OCI-M2 (cell line): ENCODE results near the gene CDT1.
A peak's percentile ranks its signal among the peaks of the same experiment; 100 is the strongest.
"Not testable (repeated sequence)": the region's sequence is repeated elsewhere in the genome, so short reads cannot be mapped to it uniquely, and the experiment has no call there.

Experiments
- DNase-seq: peaks from one replicate; lab custom pipeline; 2025; ENCODE audit not compliant: unreplicated experiment; lab: John Stamatoyannopoulos, UW

The CDT1 gene

DNA sequence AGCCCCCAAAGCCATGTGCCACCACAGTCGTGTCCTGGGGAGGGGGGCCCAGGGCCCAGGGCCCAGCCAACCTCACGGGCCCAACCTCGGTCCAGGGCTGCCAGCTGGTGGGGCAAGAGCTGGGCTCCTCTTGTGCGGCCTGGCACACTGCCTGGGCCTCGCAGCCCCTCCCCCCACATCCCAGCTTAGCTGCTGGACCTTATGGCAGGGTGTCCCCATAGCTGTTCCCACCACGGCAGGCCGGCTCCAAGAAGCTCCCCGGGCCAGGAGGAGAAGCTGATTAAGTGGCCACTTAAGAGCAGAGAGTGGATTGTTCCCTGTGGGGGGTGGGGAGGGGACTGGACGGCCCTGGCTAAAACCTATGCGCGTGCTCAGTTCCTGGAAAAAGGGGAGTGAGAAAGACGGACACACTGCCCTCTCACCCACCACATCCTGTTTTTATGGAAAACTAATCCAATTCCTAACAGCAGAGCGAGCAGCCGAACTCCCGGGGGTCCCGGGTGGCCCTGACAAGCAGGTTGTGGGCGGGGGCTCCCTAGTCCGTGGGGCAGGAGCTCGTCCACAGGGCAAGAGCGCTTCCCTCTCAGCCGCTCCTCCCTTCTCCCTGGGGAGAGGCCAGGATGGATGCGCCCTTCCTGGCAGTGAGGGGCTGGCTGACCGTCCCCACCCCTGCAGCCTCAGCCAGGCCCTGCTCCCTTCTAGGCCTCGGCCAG, 35.4 kb upstream of the CDT1 start:
- DNase-seq, result no peak

DNA sequence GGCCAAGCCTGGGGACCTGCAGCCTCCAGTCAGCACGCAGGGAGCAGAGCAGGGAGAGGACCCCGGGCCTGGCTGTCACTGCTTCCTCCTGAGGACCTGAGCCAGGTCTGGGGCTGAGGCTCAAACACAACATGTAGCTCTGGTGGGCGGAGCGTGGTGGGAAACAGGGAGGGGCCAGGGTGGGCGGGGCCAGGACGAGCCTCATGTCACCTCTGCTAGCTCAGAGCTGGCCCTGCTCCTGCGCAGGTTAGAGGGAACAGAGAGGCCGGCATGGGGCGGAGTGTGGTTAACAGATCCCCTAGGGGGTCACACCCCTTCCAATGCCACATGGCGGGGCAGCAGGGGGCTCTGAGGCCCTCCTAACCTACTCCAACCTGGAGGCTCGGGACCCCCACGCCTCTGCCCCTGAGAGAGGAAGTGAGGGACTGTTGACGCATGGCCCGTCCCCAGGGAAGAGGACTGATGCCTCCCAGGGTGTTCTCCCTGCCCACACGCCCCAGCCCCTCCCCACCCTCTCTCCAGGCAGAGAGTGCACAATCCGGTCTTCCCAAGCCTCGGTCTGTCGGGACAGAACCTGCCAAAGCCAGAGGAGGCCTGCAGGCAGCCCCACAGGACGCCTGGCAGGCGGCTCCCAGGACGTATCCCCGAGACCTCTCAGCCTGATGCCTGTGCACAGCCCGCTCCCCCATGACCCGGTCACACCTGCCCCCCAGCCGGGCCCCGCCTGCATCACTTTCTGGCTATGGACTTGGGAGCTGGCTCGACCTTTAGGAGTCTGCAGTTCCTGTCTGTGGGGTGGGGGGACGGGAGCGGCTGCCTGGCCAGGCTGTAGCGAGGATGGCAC, 33.8 kb upstream of the CDT1 start:
- DNase-seq, result no peak

DNA sequence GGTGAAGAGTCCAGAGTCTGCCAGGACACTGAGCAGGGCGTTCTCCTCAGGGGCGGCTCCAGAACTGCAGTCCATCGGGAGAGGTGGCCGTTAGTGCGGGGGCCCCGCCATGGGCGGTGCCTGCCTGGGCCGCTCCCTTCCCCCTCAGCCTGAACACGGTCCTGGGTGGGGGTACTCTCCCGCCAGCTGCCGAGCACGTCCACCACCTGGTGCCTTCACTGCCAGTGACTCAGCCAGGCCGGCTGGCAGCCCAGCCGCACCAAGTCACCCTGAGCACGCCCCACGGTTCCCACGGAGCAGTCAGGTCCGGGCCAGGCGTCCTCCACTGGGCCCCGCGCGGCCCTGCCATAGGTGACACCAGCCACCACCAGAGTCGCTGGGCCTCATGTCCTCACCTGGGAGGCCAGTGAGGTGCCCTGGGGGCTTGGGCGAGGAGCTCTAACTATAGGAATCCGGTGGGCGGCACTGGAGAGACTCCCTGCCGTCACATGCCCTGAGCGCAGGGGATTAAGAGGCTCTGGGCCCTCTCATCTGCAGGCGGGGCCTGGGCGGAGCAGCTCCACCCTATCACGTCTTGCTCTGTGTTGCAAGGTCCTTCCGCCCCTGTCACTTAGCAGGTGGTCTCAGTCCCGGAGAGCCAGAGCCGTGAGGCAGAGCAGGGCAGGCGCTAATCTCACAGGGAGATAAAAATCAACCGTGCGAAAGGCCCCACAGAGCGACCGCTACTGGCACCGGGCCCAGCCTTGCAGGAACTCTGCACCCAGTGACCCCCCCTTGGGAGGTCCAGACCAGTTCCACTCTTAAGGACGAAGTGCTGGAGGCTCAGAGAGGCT, 32.9 kb upstream of the CDT1 start:
- DNase-seq, result no peak

GRCh38 chr16:88771294-88771772, 32.3 kb upstream of the CDT1 start:
- DNase-seq, result no peak

DNA sequence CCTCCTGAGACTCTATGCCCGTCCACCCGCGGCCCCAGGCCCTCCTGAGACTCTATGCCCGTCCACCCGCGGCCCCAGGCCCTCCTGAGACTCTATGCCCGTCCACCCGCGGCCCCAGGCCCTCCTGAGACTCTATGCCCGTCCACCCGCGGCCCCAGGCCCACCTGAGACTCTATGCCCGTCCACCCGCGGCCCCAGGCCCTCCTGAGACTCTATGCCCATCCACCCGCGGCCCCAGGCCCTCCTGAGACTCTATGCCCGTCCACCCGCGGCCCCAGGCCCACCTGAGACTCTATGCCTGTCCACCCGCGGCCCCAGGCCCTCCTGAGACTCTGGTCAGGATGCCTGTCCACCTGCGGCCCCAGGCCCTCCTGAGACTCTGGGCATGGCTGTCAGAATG, 31.8 kb upstream of the CDT1 start:
- not testable (repeated sequence) for DNase-seq

DNA sequence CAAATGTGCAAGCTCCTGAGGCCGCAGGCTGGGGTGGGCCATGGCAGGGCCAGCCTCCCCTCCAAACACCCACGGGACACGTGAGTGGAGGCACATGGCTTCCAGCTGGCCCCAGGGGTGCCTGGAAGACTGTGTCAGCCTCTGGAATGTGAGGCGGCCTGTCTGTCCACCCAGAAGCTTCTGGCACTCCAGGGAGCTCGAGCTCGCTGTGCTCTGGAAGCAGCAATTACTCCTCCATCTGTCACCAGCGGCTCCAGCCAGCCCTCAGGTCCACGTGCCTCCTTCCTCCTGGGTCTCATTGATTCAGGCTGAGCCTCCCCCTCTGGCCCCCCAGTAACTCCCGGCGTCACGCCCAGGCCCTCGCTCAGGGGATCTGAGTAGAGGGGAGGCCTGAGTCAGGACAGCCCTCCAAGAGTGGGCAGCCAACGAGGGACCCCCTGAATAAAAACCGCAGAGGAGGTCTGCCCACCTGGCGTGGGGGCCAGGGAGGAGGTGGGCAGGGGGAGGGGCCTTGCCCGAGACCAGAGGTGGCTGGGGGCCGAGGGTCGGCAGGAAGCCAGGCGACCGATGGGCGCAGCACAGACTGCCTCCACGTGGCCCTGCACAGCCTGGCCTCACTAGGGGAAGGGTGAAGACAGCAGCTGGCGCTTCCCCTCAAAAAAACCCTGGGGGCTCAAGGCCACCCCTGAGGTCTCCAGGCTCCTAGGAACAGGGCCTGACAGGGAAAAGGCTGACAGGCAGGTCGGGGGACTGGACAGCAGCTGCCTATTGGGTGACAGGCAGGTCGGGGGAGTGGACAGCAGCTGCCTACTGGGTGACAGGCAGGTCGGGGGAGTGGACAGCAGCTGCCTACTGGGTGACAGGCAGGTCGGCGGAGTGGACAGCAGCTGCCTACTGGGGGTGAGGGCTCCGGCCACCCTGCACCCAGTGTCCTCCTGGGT, 30.4 kb upstream of the CDT1 start:
- DNase-seq, result no peak

DNA sequence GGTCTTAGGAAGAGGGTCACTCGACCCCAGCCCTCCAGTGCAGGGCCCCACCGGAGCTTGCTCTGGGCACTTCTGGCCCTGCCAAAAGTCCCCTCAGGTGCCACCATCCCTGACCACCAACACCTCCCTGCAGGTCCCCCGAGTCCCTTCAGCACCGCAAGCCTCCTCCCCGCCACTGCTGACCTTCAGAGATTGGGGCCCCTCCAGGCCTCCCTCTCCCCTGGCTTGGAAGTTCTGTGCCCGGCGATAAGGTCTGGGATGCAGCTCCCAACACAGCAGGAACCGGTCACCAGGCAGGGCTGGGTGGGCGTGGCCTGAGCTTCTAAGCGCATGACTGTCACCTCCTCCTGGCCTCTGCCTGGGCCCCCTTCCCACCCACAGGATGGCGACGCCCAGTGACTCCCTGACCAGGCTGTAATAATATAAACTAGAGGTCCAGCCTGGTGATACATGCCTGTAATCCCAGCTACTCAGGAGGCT, 29.7 kb upstream of the CDT1 start:
- DNase-seq, result peak; percentile 35

DNA sequence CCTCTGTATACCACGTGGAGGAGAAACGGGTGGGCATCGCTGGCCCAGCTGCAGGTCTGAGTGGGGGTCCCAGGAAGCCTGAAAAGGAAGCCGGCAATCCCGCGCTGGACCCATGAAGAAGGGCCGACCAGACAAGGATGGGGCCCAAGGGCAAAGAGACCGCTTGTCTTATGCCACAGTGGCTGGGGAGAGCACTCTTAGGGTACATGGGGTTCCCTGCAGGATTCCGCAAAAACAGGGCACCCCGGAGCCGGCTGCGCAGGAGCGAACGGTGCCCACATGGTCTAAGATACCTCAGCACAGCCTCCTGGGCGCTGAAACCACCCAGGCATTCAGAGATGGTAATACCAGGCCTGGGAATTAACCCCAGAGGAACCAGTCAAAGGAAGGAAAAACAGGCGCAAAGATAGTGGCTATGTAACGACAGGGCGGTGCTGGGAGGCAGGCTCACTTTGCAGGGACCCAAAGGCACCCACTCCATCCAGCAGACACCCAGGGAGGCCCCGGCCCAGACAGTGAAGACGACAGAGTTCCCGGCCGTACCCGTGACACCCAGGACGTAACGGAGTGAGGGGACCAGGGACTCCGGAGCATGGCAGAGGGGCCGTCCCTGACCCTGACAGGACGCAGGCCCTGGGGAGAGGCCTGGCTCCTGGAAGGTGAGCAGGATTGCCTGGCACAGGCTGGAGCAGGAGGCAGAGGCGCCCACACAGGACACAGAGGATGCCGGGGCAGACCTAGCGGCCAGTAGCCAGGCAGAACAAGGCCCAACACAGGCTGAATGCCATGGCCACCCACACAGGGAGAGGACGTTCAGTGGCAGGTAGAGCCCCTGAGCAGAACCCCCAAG, 28.8 kb upstream of the CDT1 start:
- DNase-seq, result no peak

DNA sequence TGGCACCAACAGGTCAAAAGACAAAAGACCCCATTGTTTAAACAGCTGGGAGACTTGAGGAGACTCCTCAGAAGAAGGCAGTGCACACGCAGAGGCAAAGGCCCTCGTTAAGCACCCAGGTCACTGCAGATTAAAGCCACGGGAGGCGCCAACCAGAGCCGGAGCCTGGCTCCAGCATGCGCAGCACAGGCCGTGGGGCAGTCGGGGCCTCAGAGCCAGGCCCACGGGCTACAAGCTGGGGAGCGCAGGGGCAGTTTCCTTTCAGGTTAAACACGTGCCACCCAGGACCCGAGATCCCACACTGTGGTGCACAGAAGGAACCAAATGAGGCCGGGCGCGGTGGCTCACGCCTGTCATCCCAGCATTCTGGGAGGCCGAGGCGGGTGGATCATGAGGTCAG, 27.8 kb upstream of the CDT1 start:
- no peak for DNase-seq

DNA sequence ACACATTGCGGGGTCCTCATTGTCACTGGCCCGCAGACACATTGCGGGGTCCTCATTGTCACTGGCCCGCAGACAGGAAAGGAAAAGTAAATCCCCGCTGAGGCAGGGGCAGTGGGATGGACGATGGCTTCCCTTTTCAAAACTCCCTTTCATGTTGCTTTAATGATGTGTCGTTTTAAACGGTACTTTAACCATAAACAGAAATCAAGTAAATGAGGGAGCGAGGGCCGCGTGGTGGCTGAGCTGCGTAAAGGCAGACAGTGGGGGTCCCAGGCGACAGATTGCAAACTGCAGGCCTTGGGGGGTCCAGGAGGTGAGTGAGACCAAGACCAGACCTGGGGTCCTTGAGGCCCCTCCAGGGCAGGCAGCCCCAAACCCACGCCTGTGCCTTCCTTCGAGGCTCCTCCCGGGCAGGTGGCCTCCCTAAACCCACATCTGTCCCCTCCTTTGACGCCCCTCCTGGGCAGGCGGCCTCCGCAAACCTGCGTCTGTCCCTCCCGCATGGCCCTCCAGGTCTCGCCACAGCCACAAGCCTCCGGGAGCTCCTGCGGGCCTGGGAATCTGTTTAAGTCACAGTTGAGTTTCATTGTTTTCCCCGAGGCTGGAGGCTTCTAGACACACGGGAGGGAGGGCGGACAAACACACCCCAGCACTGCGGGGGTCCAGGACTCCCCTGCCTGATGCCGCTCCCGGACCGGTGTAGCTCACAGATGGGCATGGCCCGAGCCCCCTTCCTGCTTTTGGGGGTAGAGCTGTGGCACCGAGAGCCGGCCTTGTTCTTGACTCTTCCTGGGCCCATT, 25.9 kb upstream of the CDT1 start:
- no peak for DNase-seq

DNA sequence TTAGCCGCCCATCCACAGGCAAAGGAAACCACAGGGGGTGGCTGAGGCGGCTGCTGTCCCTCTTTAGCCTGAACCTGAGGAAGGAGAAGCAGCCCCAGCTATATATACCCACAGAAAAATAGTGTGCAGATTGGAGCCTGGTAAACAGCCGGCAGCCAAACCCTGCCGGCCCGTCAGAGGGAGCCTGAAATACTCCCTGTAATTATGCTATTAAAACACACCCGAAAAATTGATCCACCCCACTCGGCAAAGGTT, 25.4 kb upstream of the CDT1 start:
- DNase-seq, result no peak

- DNase-seq, result no peak
Measured at GRCh38 chr16:88778541-88779065, 25.0 kb upstream of the CDT1 start.

- no peak for DNase-seq
Measured at GRCh38 chr16:88779406-88780141, 24.0 kb upstream of the CDT1 start.

DNA sequence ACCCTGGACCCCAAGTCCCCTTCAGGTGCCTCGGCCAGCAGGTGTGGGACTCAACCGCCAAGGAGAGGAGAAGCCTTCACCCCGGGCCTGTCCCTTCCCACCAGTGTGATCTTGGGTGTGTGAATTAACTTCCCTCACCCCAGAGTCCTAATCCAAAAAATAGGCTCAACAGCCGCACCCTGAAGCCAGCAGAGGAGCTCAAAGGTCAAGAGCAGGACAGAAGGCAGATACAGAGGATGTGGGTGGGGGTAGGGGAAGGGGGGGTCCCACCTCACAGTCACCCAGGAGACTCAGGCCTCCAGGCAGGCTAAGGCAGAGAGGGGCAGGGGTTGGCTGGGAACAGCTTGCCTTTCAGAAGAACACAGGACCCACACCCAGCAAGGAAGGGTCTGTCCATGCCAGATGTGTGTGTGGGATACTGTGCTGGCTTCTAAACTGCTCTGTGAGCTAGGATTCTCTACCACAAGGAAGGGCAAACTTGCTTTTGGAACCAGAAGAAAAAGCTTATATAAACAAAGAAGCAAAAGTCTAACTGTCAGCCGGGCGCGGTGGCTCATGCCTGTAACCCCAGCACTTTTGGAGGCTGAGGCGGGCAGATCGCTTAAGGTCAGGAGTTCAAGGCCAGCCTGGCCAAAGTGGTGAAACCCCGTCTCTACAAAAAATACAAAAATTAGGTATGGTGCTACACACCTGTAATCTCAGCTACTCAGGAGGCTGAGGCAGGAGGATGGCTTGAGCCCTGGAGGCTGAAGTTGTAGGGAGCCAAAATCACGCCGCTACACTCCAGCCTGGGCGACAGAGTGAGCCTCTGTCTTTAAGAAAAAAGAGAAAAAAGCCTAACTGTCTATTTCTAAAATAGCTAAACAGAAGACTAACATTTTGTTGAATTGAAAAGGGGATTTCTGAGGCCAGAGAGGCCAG, 23.2 kb upstream of the CDT1 start:
- DNase-seq, result no peak

DNA sequence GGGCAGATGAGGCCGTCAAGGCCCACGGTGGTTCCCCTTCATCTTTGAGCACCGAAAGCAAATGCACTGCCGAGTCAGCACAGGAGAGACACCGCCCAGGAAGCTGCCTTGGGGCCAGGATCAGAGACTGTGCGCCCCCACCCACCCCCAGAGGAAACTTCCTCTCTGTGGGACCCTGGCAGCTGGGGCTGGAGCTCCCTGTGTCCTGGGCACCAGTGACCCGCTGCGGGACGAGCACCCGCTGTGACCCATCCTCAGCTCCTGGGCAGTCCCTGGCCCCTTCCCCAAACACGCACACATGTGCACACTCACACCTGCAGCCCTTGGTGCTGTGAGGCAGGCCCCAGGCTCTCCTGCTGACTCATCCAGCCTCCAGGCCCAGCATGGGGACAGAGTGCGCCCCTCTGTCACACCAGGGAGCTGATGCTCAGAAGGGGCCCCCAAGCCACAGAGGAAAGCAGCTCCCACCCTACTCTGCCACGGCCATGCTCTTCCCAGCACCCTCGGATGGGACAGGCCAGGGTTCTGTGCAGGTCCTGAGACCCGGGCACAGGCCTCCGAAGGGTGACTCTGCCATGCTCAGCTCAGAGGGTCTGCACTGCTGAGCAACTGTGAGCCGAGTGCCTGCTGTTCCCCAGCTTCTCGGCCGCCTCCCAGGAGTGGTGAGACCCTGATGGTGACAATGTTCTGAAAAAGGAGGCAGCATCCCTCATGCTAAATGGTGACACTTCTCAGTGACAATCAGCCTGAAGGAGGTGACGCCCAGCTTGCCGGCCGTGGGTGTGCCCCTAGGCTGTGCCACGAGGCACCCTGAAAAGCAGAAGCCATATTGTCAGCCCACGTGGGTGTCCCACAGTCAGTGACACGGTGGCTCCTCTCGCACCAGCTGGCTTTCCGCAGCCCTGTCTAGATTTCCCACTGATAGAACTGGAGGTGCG, 22.2 kb upstream of the CDT1 start:
- DNase-seq, result no peak
